ENCODE measurements around the gene CCDC141.
"Not testable (repeated sequence)": the region's sequence is repeated elsewhere in the genome, so short reads cannot be mapped to it uniquely, and the experiment has no call there.

Gene CCDC141, protein sequence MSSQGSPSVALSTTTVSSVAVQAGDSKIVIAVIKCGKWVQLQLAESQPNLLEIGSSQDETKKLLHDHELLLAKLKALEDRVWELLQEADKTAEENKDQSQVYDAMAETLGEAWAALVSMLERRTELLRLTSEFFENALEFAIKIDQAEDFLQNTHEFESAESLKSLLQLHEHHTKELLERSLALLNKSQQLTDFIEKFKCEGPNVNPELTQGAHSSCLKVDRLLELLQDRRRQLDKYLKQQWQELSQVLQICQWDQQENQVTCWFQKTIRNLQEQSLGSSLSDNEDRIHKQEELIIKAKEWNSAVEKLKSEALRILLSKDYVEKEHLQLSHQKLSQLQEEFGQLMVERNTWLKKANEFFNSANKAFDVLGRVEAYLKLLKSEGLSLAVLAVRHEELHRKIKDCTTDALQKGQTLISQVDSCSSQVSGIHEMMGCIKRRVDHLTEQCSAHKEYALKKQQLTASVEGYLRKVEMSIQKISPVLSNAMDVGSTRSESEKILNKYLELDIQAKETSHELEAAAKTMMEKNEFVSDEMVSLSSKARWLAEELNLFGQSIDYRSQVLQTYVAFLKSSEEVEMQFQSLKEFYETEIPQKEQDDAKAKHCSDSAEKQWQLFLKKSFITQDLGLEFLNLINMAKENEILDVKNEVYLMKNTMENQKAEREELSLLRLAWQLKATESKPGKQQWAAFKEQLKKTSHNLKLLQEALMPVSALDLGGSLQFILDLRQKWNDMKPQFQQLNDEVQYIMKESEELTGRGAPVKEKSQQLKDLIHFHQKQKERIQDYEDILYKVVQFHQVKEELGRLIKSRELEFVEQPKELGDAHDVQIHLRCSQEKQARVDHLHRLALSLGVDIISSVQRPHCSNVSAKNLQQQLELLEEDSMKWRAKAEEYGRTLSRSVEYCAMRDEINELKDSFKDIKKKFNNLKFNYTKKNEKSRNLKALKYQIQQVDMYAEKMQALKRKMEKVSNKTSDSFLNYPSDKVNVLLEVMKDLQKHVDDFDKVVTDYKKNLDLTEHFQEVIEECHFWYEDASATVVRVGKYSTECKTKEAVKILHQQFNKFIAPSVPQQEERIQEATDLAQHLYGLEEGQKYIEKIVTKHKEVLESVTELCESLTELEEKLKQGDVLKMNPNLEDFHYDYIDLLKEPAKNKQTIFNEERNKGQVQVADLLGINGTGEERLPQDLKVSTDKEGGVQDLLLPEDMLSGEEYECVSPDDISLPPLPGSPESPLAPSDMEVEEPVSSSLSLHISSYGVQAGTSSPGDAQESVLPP (N-terminal part only)

DNA sequence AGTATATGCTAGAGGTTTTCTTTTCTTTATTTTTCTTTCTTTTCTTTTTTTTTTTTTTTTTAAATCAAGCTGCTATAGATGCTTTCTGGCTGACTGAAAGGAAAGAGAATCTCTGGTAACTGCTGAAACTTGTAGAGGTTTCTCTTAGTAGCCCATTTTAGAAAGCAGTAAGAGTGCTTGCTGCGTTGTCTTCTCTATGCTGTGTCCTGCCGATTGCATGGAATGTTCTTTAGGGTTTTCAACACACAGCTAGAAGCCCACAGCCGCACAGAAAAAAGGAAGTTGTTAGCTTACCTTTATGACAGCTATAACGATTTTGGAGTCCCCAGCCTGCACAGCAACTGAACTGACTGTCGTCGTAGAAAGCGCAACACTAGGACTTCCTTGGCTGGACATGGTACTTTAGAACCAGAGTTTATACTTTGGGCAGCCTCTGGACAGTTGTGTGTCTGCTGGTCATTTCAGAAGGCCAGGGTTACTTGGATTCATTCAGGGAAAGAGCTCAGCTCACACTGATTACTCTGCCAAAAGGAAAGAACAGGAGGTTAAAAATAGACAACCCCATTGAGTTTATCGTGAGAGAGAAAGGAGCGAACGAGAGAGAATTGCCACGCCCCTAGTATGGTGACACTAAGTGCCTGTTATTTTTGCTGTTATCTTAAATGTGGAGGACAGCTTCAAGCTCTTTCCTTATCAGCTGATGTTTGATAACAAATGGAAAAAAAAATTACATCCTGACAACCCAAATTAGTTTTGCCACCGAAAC is at the start of gene CCDC141:
CCDC141 (minus strand) TSS at position 592 of the 766 bp plus-strand sequence; CDS start at position 396, 196 bp downstream.
- DNase-seq (ENCODE audit: low read depth in 2 of 2): no peak

DNA sequence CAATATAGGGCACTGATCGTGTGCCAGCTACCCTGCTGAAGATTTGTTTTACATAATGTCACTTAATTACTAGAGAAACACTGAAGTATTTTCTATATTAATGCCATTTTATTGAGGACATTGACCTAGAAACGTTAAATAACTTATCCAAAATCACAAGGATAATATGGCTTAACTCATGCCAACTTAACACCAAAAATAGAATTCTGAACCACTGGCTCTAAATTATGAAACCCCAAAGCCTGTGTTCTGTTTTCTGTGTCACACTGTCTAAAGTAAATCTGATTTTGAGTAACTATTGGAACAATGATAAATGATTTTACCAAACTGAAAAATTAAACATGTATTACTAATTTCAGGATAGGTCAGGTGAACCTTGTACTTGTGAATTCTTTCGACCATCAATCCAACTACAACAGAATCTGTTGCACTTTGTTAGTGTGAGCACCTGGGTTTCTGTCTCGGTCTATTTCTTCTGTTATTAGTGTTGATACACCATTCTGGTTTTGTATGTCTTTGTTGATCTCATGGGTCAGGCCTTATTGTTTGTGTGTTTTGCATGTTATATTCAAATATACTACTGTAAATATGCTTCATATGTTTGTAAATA is 48.2 kb upstream of the CCDC141 start:
- no peak for DNase-seq (ENCODE audit: low read depth in 2 of 2)

DNA sequence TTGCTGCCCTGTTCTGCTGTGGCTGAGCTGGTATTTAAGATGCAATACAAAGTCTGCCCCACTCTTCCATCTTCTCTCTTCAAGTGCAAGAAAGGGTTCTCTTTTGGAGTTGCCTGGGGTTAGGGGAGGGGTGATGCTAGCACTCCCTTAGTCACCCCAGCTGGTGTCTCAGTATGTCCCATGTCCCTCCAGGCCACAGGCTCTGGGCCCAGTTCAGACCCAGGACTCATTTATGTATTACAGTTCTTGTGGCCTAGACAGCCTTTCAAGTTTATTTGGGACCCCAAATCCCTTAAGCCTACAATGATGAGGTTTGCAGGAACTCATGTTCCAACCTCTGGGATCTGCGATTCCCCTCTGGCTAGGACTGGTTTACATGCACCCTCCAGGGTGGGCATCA is 47.2 kb upstream of the CCDC141 start:
- DNase-seq (ENCODE audit: low read depth in 2 of 2): no peak

DNA sequence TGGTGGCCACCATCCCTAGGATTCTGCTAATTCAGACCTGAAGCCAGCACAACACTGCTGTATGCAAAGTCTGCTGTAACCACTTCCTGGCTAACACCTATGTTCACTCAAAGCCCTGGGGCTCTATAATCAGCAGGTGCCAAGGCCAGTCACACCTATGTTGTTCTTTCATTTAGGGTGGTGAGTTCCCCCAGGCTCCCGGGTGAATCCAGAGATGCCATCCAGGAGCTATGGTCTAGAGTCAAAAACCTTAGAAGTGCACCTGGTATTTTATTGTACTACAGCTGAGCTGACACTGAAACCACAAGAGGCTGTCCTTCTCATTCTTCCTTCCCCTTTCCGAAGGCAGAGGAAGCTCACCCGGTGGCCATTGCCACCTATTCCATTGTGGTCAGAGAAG is 46.2 kb upstream of the CCDC141 start:
- DNase-seq (ENCODE audit: low read depth in 2 of 2): no peak

DNA sequence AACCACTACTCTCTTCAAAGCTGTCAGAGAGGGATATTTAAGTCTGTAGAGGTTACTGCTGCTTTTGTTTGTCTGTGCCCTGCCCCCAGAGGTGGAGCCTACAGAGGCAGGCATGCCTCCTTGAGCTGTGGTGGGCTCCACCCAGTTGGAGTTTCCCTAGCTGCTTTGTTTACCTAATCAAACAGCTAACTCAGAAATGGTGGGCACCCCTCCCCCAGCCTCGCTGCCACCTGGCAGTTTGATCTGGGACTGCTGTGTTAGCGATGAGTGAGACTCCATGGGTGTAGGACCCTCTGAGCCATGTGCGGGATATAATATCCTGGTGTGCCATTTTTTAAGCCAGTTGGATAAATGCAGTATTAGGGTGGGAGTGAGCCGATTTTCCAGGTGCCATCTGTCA is 43.0 kb upstream of the CCDC141 start:
- DNase-seq (ENCODE audit: low read depth in 2 of 2): not testable (repeated sequence)

DNA sequence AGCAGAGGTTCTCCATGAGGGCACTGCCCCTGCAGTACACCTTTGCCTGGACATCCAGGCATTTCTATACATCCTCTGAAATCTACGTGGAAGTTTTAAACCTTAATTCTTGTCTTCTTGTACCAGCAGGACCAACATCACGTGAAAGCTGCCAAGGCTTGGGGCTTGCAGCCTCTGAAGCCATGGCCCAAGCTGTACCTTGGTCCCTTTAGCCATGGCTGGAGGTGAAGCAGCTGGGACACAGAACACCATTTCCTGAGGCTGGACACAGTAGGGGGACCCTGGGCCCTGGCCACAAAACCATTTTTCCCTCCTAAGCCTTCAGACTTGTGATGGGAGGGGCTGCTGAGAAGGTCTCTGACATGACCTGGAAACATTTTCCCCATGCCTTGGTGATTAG is 32.8 kb upstream of the CCDC141 start:
- no peak for DNase-seq (ENCODE audit: low read depth in 2 of 2)

DNA sequence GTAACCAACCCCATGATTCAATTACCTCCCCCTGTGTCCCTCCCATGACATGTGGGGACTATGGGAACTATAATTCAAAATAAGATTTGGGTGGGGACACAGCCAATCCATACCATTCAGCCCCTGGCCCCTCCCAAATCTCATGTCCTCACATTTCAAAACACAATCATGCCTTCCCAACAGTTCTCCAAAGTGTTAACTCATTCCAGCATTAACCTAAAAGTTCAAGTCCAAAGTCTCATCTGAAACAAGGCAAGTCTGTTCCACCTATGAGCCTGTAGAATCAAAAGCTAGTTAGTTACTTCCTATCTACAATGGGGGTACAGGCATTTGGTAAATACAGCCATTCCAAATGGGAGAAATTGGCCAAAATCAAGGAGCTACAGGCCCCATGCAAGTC is 32.0 kb upstream of the CCDC141 start:
- no peak for DNase-seq (ENCODE audit: low read depth in 2 of 2)

DNA sequence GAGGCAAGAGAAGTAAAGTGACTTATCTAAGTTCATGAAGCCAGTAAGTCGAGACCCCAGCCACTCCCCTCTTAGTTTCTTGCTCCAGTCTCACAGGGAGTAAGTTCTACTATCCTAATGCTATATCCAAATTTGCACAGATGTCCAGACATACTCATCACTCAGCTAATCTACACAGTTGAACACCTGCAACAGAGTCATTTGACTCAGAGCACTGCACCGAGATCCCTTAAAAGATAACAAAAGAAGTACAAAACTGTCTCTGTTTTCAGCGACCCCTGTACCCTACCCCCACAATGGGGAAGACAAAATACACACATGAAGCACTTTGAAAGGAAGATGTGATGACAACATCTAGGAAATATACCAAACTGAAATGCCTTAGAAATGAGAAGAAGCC is 22.6 kb upstream of the CCDC141 start:
- DNase-seq (ENCODE audit: low read depth in 2 of 2): no peak

DNA sequence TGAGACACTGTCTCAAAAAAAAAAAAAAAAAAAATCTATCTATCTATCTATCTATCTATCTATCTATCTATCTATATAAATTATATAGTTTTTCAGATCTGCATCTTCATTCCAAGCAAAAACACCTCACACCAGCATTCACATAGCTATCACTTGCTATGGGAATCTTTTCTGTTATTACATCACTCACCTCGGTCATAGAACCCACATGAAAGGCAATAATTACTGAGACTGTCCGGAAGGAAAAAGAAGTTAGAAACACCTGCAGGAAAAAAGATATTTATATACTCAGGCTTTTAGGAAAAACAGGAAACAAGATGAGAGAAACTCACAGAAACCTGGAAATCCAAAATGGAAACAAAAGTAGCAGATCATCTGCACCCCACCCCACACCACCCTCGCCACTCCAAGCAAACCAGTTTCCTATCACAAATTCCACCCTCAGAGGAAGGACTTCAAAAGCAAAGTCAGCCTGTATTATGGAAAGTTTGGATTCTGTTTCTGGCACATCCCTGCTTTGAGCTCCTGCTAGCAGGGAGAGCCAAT is 21.9 kb upstream of the CCDC141 start:
- DNase-seq (ENCODE audit: low read depth in 2 of 2): no peak

DNA sequence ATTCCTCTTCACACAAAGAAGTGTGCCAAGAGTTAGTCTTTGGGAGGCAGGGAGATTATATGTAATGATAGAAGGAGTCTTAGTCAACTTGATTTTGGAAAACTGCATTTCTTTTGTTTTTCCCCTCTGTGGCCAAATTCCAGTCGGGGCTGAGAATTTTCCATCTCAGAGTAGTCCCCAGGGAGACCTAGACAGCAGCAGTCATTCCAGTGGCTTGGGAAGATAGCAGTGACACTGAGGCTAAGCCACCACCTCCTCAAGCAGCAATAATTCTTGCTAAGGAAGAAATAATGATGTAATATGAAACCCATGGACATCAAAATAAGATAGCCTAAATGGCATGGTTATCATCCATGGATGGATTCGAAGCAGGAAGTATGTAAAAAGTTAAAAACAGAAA is 21.0 kb upstream of the CCDC141 start:
- no peak for DNase-seq (ENCODE audit: low read depth in 2 of 2)

DNA sequence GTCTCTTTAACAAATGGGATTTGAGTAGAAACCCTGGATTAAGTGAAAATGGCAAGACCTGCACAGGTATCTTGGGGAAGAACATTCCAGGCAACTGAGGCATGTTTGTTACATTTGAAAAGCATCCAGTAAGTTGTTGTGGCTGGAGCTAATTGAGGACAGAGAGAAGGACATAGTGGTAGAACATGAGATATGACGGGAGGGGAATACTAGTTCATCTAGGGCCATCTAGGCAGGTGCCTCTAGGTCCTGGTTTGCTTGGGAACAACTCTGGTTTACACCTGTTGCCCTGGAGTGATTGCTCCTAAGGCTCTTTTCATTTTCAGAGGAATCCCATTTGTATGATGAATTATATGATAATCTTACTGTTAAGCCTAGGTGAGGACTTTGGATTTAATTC is 19.7 kb upstream of the CCDC141 start:
- no peak for DNase-seq (ENCODE audit: low read depth in 2 of 2)

DNA sequence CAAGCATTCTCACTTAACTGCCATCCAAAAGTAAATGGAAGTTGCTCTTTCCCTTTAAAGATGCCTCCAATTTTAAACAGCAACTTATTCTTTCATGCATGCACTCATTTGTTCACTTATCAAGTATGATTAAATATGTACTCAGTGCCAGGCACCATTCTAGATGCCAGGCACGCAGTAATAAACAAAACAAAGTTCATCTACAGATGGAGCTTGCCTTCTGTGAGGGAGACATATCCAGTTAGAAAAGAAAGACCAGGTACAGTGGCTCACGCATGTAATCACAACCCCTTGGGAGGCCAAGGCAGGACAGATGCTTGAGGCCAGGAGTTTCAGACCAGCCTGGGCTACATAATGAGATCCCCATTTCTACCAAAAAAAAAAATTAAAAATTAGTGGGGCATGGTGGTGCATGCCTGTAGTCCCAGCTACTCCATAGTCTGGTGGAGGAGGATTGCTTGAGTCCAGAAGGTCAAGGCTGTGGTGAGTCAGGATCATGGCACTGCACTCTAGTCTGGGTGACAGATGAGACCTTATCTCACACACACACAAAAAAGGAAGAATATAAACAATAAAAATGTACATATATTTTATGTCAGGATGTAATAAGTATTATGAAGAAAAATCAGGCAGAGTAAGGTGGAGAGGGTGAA is 19.2 kb upstream of the CCDC141 start:
- DNase-seq (ENCODE audit: low read depth in 2 of 2): no peak

DNA sequence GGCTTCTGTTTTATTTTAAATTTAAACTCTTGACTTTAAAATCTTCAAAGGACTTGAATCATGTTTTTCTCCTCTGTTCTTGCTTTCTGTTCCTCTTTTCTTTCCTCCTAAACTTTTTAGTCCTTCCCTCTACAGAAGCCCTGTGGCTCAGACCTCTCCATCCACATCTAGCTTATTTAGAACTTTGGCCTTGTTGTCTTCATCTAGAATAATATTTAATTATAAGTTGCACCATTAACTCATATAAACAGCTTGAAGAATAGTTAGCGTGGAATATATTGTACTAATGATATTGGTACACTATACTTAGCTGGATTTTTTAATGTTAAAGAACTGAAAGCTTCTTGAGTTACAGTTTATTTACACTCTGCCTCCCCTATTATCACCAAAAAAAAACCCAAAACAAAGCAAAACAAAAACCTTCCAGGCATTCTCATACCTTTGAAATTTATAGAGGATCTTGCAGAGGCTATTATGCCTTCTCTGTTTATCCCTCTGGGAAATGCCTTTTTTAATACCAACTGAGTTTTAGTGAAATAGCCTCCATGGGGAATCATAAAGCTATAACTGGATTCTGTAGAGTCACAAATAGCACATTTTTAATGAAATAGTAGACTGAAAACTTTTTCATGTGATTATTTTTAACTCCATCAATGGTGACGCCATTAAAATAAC is 9.2 kb upstream of the CCDC141 start:
- DNase-seq (ENCODE audit: low read depth in 2 of 2): no peak

DNA sequence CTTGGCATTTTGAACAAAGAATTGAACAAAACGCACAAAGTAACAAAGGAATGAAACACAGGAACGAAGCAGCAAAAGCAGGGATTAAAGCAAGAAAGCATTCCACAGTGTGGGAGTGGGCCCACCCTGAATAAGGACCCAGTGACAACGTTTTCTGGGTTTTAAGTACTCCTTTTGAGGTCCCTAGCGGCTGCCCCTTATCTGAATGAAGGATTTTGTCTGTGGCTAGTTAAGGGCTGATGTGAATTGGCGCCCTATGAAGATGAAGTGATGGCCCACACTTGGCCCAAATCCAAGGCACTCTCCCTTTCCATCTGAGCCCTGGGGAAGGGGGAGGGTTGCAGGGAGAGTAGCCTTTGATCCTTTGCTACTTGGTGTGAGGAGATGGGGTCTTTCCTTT is 7.8 kb upstream of the CCDC141 start:
- no peak for DNase-seq (ENCODE audit: low read depth in 2 of 2)

DNA sequence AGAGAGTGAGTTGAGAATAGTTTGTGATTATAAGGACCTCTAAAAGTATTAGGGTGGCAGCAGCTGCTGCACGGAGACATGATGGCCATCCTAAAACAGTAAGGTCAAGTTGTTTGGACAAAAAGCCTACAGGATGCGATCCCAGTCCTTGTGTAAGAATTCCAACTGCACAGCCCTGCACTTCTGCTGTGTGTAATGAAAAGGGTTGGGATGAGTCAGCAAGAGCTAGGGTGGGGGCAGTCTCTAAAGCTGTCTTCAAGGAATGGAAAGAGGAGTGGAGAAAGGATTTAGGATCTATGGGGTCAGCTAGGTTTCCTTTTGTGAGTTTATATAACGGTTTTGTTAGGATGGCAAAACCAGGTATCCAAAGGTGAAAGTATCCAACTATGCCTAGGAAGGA is 3.6 kb upstream of the CCDC141 start:
- DNase-seq (ENCODE audit: low read depth in 2 of 2): not testable (repeated sequence)

DNA sequence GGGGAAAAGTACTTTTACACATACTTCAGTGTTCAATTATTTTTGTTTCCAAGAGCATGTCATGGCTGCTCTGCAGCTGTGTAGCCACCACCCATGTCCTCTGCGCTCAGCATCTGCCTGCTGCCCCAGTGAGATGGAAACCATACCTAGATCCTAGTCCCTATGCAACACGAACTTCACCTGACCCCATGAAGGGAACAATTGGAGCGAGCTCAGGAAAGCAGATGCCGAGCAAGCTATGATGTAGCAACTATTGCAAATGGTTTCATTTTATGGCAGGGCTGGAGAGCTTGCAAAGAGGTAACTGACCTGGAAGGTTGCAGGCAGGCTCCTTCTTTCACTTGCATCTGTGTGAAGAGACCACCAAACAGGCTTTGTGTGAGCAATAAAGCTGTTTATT is 1.3 kb upstream of the CCDC141 start:
- no peak for DNase-seq (ENCODE audit: low read depth in 2 of 2)

DNA sequence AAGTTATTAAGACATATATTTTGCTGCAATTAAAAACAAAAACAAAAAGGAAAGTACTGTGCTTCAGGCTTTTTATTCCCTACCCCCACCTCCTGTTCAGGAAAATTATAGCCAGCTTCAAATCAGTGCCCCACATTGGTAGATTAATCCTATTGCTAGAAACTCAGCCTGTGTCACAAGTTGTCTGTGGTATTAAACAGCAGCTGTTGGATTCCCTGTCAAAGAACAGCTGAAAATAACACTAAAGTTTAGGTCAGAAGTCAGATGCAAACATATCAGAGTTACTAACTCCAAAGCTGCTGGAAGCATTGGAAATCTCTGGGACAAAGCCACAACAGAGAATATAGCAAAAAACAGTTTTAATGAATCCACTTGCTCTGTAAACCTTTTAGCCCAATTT is 818 bp upstream of the CCDC141 start:
- DNase-seq (ENCODE audit: low read depth in 2 of 2): no peak

DNA sequence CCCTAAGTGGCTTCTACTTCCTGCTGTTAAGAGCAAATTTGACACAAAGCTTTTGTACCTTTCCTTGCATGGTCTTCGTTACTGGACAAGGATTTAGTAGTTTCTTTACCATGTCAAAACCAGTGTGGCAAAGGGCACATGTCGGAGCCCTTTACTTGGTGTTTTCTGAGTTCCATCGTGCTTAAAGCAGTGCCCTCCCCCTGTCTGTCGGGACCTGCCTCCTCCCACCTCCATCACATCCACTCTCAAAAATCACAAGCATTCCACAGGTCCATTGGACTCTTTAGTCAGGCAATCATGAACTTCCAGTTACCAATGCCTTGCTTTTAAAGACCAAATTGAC is 763 bp downstream of the CCDC141 start:
- no peak for DNase-seq (ENCODE audit: low read depth in 2 of 2)

DNA sequence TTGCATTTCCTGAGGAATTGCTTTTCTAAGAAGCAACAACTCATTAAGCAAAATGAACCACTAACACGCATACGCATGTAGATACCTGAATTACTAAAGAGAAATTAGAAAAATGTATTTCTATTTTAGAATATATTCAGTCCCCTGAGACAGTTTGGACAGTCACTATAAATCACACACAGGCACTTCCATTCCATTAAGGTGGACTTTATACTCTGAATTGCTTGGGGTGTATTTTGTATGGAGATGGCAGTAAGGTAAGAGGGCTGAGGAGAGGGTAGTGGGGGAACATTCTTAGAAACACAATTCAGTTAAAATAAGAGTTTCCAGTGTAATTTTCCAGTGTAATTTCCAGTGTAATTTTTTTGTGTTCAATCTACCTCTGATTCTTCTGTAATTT is 1.8 kb downstream of the CCDC141 start:
- DNase-seq (ENCODE audit: low read depth in 2 of 2): no peak

DNA sequence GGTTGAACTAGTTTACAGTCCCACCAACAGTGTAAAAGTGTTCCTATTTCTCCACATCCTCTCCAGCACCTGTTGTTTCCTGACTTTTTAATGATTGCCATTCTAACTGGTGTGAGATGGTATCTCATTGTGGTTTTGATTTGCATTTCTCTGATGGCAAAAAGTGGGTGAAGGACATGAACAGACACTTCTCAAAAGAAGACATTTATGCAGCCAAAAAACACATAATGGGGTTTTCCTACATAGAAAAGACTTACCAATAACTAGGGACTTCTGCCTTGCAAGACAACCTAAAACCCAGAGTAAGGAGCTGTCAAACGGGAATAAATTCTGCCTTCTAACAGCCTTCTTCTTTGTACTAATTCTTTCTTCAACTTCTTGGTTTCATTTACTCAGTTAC is 4.3 kb downstream of the CCDC141 start:
- DNase-seq (ENCODE audit: low read depth in 2 of 2): not testable (repeated sequence)

Data from stimulated activated CD8-positive, alpha-beta memory T cell treated with anti-CD3 and anti-CD28 coated beads, Interleukin-2, amount 100 ng/mL, for 48 hours (primary cell).